Suprapubic skin (tissue), 3 donors: ENCODE data around the gene C2.

Experiments
- CTCF ChIP-seq, 2 donors: fragments of 200-600 bp in 1 of 2; fragments of 450-650 bp in 1 of 2; sonication (generic) in 1 of 2; IDR thresholded peaks; one replicate each; pipeline ENCODE4 v1.5.1; 2016 to 2019; ENCODE audit warnings: antibody characterized with exemption in 2 of 2, mild to moderate bottlenecking in 1 of 2, moderate library complexity in 1 of 2
- POLR2A ChIP-seq, 2 donors: fragments of 450-650 bp; IDR thresholded peaks; one replicate each; pipeline ENCODE4 v1.6.1; 2017; ENCODE audit warnings: antibody characterized with exemption in 2 of 2, mild to moderate bottlenecking in 2 of 2, moderate library complexity in 2 of 2

- TF ChIP-seq CTCF (IDR thresholded peaks at IDR 0.05), result no peak
- TF ChIP-seq POLR2A (IDR thresholded peaks at IDR 0.05), result no peak
Measured at GRCh38 chr6:31899215-31899614, 28.3 kb upstream of the C2 start.
